H1 (cell line): ENCODE data around the gene HOATZ.

Experiments used
- BRCA1 ChIP-seq: IDR thresholded peaks from 2 replicates; pipeline ENCODE4 v1.6.1; 2012; ENCODE audit warnings: low read depth, low read length, improper control_type of control experiment
- CTBP2 ChIP-seq: IDR thresholded peaks from 2 replicates; pipeline ENCODE4 v1.7.0; 2011; ENCODE audit warnings: borderline replicate concordance, mild to moderate bottlenecking, moderate library complexity, mixed read lengths, low read length; ENCODE audit not compliant: insufficient read depth, insufficient read length
- JUND ChIP-seq: IDR thresholded peaks from 2 replicates; pipeline ENCODE4 v1.6.1; 2011; ENCODE audit warnings: mild to moderate bottlenecking, improper control_type of control experiment, low read length
- RAD21 ChIP-seq, 2 experiments: IDR thresholded peaks in 1 of 2; conservative IDR thresholded peaks in 1 of 2; 2 replicates each; pipeline ENCODE4 v1.6.1; 2011; ENCODE audit warnings: low read depth in 2 of 2, low read length in 2 of 2, improper control_type of control experiment in 1 of 2, inconsistent platforms in 1 of 2, mild to moderate bottlenecking in 1 of 2, moderate library complexity in 1 of 2
- RNF2 ChIP-seq: fragments of 200-900, 300-1000 bp; sonication (generic); IDR thresholded peaks from 2 replicates; pipeline ENCODE4 v1.7.1; 2016; ENCODE audit warnings: borderline replicate concordance, low read depth, mild to moderate bottlenecking, antibody characterized with exemption, low read length; ENCODE audit not compliant: poor library complexity, severe bottlenecking; ENCODE audit errors: missing control alignments
- TCF12 ChIP-seq: IDR thresholded peaks from 2 replicates; pipeline ENCODE4 v1.6.1; 2011; ENCODE audit warnings: low read depth, mild to moderate bottlenecking, low read length
- TF ChIP-seq, protein P1 (sequence below), 3 experiments: IDR thresholded peaks; 1 replicate in 2 of 3; 2 replicates in 1 of 3; pipeline versions ENCODE4 v1.5.1 to v1.6.1; 2011; ENCODE audit warnings: low read length in 3 of 3, mild to moderate bottlenecking in 3 of 3, inconsistent platforms in 2 of 3, low read depth in 1 of 3, moderate library complexity in 1 of 3; ENCODE audit not compliant: insufficient read depth in 1 of 3; ENCODE audit errors: control extremely low read depth in 1 of 3

DNA sequence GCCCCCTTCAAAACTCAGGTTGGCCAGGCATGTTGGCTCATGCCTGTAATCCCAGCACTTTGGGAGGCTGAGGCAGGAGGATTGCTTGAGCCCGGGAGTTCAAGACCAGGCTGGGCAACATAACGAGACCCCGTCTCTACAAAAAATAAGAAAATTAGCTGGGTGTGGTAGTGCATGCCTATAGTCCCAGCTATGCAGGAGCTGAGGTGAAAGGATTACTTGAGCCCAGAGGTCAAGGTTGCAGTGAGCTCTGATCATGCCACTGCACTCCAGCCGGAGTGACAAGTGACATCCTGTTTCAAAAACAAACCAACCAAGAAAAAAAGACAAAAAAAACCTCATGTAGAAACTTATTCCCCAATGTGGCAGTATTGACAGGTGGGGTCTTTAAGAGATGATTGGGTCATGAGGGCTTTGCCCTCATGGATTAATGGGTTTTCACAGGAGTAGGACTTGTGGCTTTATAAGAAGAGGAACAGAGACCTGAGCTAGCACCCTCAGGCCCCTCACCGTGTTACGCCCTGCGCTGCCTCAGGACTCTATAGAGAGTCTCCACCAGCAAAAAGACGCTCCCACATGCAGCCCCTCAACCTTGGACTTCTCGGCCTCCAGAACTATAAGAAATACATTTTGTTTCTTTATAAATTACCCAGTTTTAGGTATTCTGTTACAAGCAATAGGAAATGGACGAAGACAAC lies 48.3 kb downstream of the HOATZ start:
- TF ChIP-seq RAD21 (IDR thresholded peaks at IDR 0.05 in 1 of 2, conservative IDR thresholded peaks at IDR 0.05 in 1 of 2; ENCODE audit: low read depth in 2 of 2, low read length in 2 of 2) (no peak), JUND (no peak), BRCA1 (no peak), CTBP2 (no peak), TCF12 (no peak), RNF2 (no peak)
- TF ChIP-seq, protein P1, sequence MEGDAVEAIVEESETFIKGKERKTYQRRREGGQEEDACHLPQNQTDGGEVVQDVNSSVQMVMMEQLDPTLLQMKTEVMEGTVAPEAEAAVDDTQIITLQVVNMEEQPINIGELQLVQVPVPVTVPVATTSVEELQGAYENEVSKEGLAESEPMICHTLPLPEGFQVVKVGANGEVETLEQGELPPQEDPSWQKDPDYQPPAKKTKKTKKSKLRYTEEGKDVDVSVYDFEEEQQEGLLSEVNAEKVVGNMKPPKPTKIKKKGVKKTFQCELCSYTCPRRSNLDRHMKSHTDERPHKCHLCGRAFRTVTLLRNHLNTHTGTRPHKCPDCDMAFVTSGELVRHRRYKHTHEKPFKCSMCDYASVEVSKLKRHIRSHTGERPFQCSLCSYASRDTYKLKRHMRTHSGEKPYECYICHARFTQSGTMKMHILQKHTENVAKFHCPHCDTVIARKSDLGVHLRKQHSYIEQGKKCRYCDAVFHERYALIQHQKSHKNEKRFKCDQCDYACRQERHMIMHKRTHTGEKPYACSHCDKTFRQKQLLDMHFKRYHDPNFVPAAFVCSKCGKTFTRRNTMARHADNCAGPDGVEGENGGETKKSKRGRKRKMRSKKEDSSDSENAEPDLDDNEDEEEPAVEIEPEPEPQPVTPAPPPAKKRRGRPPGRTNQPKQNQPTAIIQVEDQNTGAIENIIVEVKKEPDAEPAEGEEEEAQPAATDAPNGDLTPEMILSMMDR (IDR thresholded peaks at IDR 0.05; ENCODE audit: control extremely low read depth in 1 of 3, insufficient read depth in 1 of 3, low read depth in 1 of 3, low read length in 3 of 3), result no peak
